Measurements from ENCODE around the gene PHKA2. TPM values are rescaled to one million over a fixed set of nuclear protein-coding genes. Genes with fewer than 3 reads are reported as not detected.

Gene PHKA2
- total RNA-seq, 2 donors from 2014 or later, result 29.3 to 55.8 TPM

GRCh38 chrX:19005909-19006308 lies 22.0 kb upstream of the PHKA2 start:
- 85% methylated on average over 4 of the region's 4 CpGs for WGBS
- H3K27ac ChIP-seq, result no peak overlapping the region

GRCh38 chrX:19003756-19004155 lies 19.8 kb upstream of the PHKA2 start:
- intact Hi-C loops (cut with DNase I), result no loop called here
- H3K27me3 ChIP-seq (replicated peaks; ENCODE audit: insufficient read depth), result no peaks in the 10 kb centered on the region
- H3K27ac ChIP-seq, result no peak overlapping the region
- no peaks in the 10 kb centered on the region for H3K9me3 ChIP-seq
- TF ChIP-seq POLR2A (IDR thresholded peaks at IDR 0.05) (no peak), POLR2AphosphoS5 (IDR thresholded peaks at IDR 0.05) (no peak)
- no peaks in the 10 kb centered on the region for H3K36me3 ChIP-seq
- 84% methylated on average over 5 of the region's 5 CpGs for WGBS
- H3K4me1 ChIP-seq (replicated peaks), result no peaks in the 10 kb centered on the region
- H3K4me3 ChIP-seq, result no peak overlapping the region
- DNase-seq (ENCODE audit: low spot score), result no peak

More at GRCh38 chrX:19005909-19006308, 22.0 kb upstream of the PHKA2 start:
- Histone ChIP-seq H3K4me1 (replicated peaks) (no peaks in the 10 kb centered on the region), H3K9me3 (no peaks in the 10 kb centered on the region), H3K4me3 (no peak overlapping the region), H3K27me3 (replicated peaks; ENCODE audit: insufficient read depth) (no peaks in the 10 kb centered on the region), H3K36me3 (no peaks in the 10 kb centered on the region)
- intact Hi-C loops (cut with DNase I), result no loop called here
- TF ChIP-seq POLR2A (IDR thresholded peaks at IDR 0.05) (no peak), POLR2AphosphoS5 (IDR thresholded peaks at IDR 0.05) (no peak), CTCF (IDR thresholded peaks at IDR 0.05) (no peak)
- no peak for DNase-seq (ENCODE audit: low spot score)

GRCh38 chrX:18998653-18999052 lies 14.7 kb upstream of the PHKA2 start:
- 67% methylated on average over 1 of the region's 1 CpG for WGBS

GRCh38 chrX:18997916-18998315 lies 14.0 kb upstream of the PHKA2 start:
- intact Hi-C loops (cut with DNase I), result no loop called here
- WGBS, result 54% methylated on average over 4 of the region's 4 CpGs

More at GRCh38 chrX:18998653-18999052, 14.7 kb upstream of the PHKA2 start:
- TF ChIP-seq POLR2AphosphoS5 (IDR thresholded peaks at IDR 0.05), result no peak
- TF ChIP-seq CTCF (IDR thresholded peaks at IDR 0.05), result no peak
- TF ChIP-seq POLR2A (IDR thresholded peaks at IDR 0.05), result no peak
- H3K27ac ChIP-seq, result no peak overlapping the region
- no peaks in the 10 kb centered on the region for H3K36me3 ChIP-seq
- no peak overlapping the region for H3K4me3 ChIP-seq
- intact Hi-C loops (cut with DNase I), result no loop called here
- H3K9me3 ChIP-seq, result no peaks in the 10 kb centered on the region
- no peak for DNase-seq (ENCODE audit: low spot score)
- no peaks in the 10 kb centered on the region for H3K27me3 ChIP-seq (replicated peaks; ENCODE audit: insufficient read depth)
- no peaks in the 10 kb centered on the region for H3K4me1 ChIP-seq (replicated peaks)

GRCh38 chrX:18996536-18996935 lies 12.6 kb upstream of the PHKA2 start:
- H3K4me1 ChIP-seq (replicated peaks), result no peaks in the 10 kb centered on the region
- no peaks in the 10 kb centered on the region for H3K36me3 ChIP-seq
- TF ChIP-seq CTCF (IDR thresholded peaks at IDR 0.05) (no peak), POLR2A (IDR thresholded peaks at IDR 0.05) (no peak), POLR2AphosphoS5 (IDR thresholded peaks at IDR 0.05) (no peak)
- no peak overlapping the region for H3K4me3 ChIP-seq
- H3K9me3 ChIP-seq, result no peaks in the 10 kb centered on the region
- DNase-seq (ENCODE audit: low spot score), result no peak
- intact Hi-C loops (cut with DNase I), result no loop called here
- no peak overlapping the region for H3K27ac ChIP-seq
- H3K27me3 ChIP-seq (replicated peaks; ENCODE audit: insufficient read depth), result no peaks in the 10 kb centered on the region

More at GRCh38 chrX:18997916-18998315, 14.0 kb upstream of the PHKA2 start:
- no peaks in the 10 kb centered on the region for H3K4me1 ChIP-seq (replicated peaks)
- DNase-seq (ENCODE audit: low spot score), result no peak
- H3K27ac ChIP-seq, result no peak overlapping the region
- no peak for TF ChIP-seq POLR2A (IDR thresholded peaks at IDR 0.05)
- no peak for TF ChIP-seq POLR2AphosphoS5 (IDR thresholded peaks at IDR 0.05)
- TF ChIP-seq CTCF (IDR thresholded peaks at IDR 0.05), result no peak
- no peak overlapping the region for H3K4me3 ChIP-seq
- H3K27me3 ChIP-seq (replicated peaks; ENCODE audit: insufficient read depth), result no peaks in the 10 kb centered on the region
- H3K36me3 ChIP-seq, result no peaks in the 10 kb centered on the region
- H3K9me3 ChIP-seq, result no peaks in the 10 kb centered on the region
